A549 (cell line): Measurements from ENCODE around the gene GALNT5. TPM values are rescaled to one million over a fixed set of nuclear protein-coding genes. Genes with fewer than 3 reads are reported as not detected.

Experiments
- ATAC-seq, 2 experiments: fragments of 200-7000 bp in 1 of 2; fragments of >200 bp in 1 of 2; cut with Nextera tagmentation in 1 of 2; cut with Tn5 transposase in 1 of 2; 3 replicates each; pipeline versions ENCODE4 v1.8.0 to v1.9.1; 2018 to 2020; ENCODE audit warnings: mild to moderate bottlenecking in 1 of 2, moderate library complexity in 1 of 2
- CTCF ChIA-PET: fragments of 300-600 bp; sonication (Branson Sonifier 250); formaldehyde crosslinking; extraction: SDS; loops from one replicate; lab custom pipeline; 2021; ENCODE audit warnings: antibody characterized with exemption, inconsistent platforms; lab: Yijun Ruan, JAX
- POLR2A ChIA-PET: fragments of 350-600 bp; formaldehyde crosslinking; extraction: SDS; loops from one replicate; lab custom pipeline; 2021; ENCODE audit warnings: antibody characterized with exemption, inconsistent platforms; lab: Yijun Ruan, JAX
- DNase-seq, 2 experiments: peaks; one replicate each; pipeline versions ENCODE4 v3.0.0 to v3.0.0-alpha.2; 2011 to 2016; ENCODE audit warnings: low read depth in 1 of 2, low spot score in 1 of 2
- FAIRE-seq: peaks from 2 replicates; lab custom pipeline; 2011; peaks lifted over from hg19 to GRCh38; lab: Jason Lieb, UNC
- H3K27ac ChIP-seq, 2 experiments: fragments of >200 bp; sonication (Bioruptor Twin); formaldehyde crosslinking; 3 replicates each; pipeline ENCODE4 v1.5.1; 2016 to 2017
- H3K4me1 ChIP-seq: fragments of >200 bp; sonication (Bioruptor Twin); formaldehyde crosslinking; 3 replicates; pipeline ENCODE4 v1.6.1; 2016
- H3K4me2 ChIP-seq: fragments of >200 bp; sonication (Bioruptor Twin); formaldehyde crosslinking; 3 replicates; pipeline ENCODE4 v1.6.1; 2016
- H3K4me3 ChIP-seq: fragments of >200 bp; sonication (Bioruptor Twin); formaldehyde crosslinking; 3 replicates; pipeline ENCODE4 v1.5.1; 2016
- H3K9me3 ChIP-seq: fragments of >200 bp; sonication (Bioruptor Twin); formaldehyde crosslinking; 3 replicates; pipeline ENCODE4 v1.6.1; 2016
- BHLHE40 ChIP-seq: IDR thresholded peaks from 2 replicates; pipeline ENCODE4 v1.6.1; 2012; ENCODE audit warnings: low read depth, low read length, inconsistent platforms
- CBX2 ChIP-seq: fragments of 200-600 bp; sonication (generic); IDR thresholded peaks from 2 replicates; pipeline ENCODE4 v1.6.1; 2016; ENCODE audit warnings: low read depth, mild to moderate bottlenecking, borderline replicate concordance
- CBX8 ChIP-seq: fragments of 200-600 bp; sonication (generic); IDR thresholded peaks from 2 replicates; pipeline ENCODE4 v1.6.1; 2016
- CEBPB ChIP-seq, 2 experiments: fragments of >200 bp in 1 of 2; sonication (Bioruptor Twin) in 1 of 2; formaldehyde crosslinking in 1 of 2; IDR thresholded peaks; 2 replicates each; pipeline ENCODE4 v1.6.1; 2012 to 2016
- CHD4 ChIP-seq: fragments of 200-600 bp; sonication (generic); IDR thresholded peaks from 2 replicates; pipeline ENCODE4 v1.6.1; 2016; ENCODE audit warnings: antibody characterized with exemption, mild to moderate bottlenecking, borderline replicate concordance
- FOSB ChIP-seq: fragments of 250-450 bp; sonication (Bioruptor Pico); IDR thresholded peaks from 2 replicates; pipeline ENCODE4 v1.5.0; 2020; ENCODE audit warnings: mild to moderate bottlenecking, moderate library complexity
- FOXS1 ChIP-seq: fragments of 250-450 bp; sonication (Bioruptor Pico); IDR thresholded peaks from 2 replicates; pipeline ENCODE4 v1.5.0; 2020; ENCODE audit warnings: mild to moderate bottlenecking, moderate library complexity
- HEYL ChIP-seq: fragments of 250-450 bp; sonication (Bioruptor Pico); IDR thresholded peaks from 2 replicates; pipeline ENCODE4 v1.8.0; 2021; ENCODE audit warnings: mild to moderate bottlenecking, moderate library complexity
- HOXA7 ChIP-seq: fragments of 250-450 bp; sonication (Bioruptor Pico); IDR thresholded peaks from 2 replicates; pipeline ENCODE4 v1.5.0; 2020; ENCODE audit warnings: mild to moderate bottlenecking, moderate library complexity
- HOXB5 ChIP-seq: fragments of 250-450 bp; sonication (Bioruptor Pico); IDR thresholded peaks from 2 replicates; pipeline ENCODE4 v1.5.0; 2020; ENCODE audit warnings: mild to moderate bottlenecking, moderate library complexity
- JUN ChIP-seq, 2 experiments: fragments of >200 bp; sonication (Bioruptor Twin); formaldehyde crosslinking; IDR thresholded peaks; 2 replicates in 1 of 2; 3 replicates in 1 of 2; pipeline ENCODE4 v1.6.1; 2016 to 2017
- KDM1A ChIP-seq: fragments of 200-600 bp; sonication (generic); IDR thresholded peaks from 2 replicates; pipeline ENCODE4 v1.6.1; 2016; ENCODE audit warnings: low read depth, mild to moderate bottlenecking
- MYC ChIP-seq: IDR thresholded peaks from 2 replicates; pipeline ENCODE4 v1.6.1; 2012; ENCODE audit warnings: mild to moderate bottlenecking, inconsistent platforms, low read length, improper control_type of control experiment, borderline replicate concordance
- POLR2AphosphoS2 ChIP-seq: conservative IDR thresholded peaks from 2 replicates; pipeline ENCODE4 v1.6.1; 2012; ENCODE audit warnings: low read length, improper control_type of control experiment, inconsistent platforms
- RAD21 ChIP-seq, 2 experiments: fragments of >200 bp in 1 of 2; sonication (Bioruptor Twin) in 1 of 2; formaldehyde crosslinking in 1 of 2; IDR thresholded peaks in 1 of 2; conservative IDR thresholded peaks in 1 of 2; 2 replicates in 1 of 2; 3 replicates in 1 of 2; pipeline ENCODE4 v1.6.1; 2012 to 2018; ENCODE audit warnings: inconsistent platforms in 1 of 2
- RNF2 ChIP-seq: fragments of 200-600 bp; sonication (generic); IDR thresholded peaks from 2 replicates; pipeline ENCODE4 v1.6.1; 2016; ENCODE audit warnings: low read depth, mild to moderate bottlenecking, antibody characterized with exemption, moderate library complexity, borderline replicate concordance
- SMC3 ChIP-seq: fragments of >200 bp; sonication (Bioruptor Twin); formaldehyde crosslinking; IDR thresholded peaks from 3 replicates; pipeline ENCODE4 v1.6.1; 2018; ENCODE audit warnings: inconsistent platforms
- TFCP2L1 ChIP-seq: fragments of 250-450 bp; sonication (Bioruptor Pico); IDR thresholded peaks from 2 replicates; pipeline ENCODE4 v1.5.0; 2021; ENCODE audit warnings: mild to moderate bottlenecking
- ZC3H11A ChIP-seq: fragments of 450-650 bp; IDR thresholded peaks from 2 replicates; pipeline ENCODE4 v1.6.1; 2014; ENCODE audit warnings: antibody characterized with exemption, mild to moderate bottlenecking
- ZNF302 ChIP-seq: fragments of 250-450 bp; sonication (Bioruptor Pico); IDR thresholded peaks from 2 replicates; pipeline ENCODE4 v1.9.0; 2021; ENCODE audit warnings: inconsistent platforms, mild to moderate bottlenecking, moderate library complexity
- WGBS: methylation state at CpG from one replicate; pipeline ENCODE4 v1.1.6; 2017; ENCODE audit errors: missing lambda C conversion rate; 5-methylcytosine and 5-hydroxymethylcytosine counted together
- polyA plus RNA-seq, 4 experiments: library from polyadenylated mRNA; depleted of rRNA in 3 of 4; stranded (reverse); fragments of >200 nt; fragmentation: RNase III in 1 of 4; extraction: RNeasy Plus Mini Kit Qiagen cat#74134 plus additional on column Dnase treatment in 1 of 4; gene quantifications; 2 replicates in 3 of 4; 3 replicates in 1 of 4; pipeline ENCODE4 v1.2.3, GENCODE V29; 2011 to 2017
- TF ChIP-seq, protein P1 (sequence below): IDR thresholded peaks from 2 replicates; pipeline ENCODE4 v1.6.1; 2012
- TF ChIP-seq, protein P2 (sequence below): fragments of >200 bp; sonication (Bioruptor Twin); formaldehyde crosslinking; IDR thresholded peaks from 3 replicates; pipeline ENCODE4 v1.5.1; 2016
- TF ChIP-seq, protein P3 (sequence below): IDR thresholded peaks from 2 replicates; pipeline ENCODE4 v1.6.1; 2012; ENCODE audit warnings: low read depth, borderline replicate concordance
- TF ChIP-seq, protein P4 (sequence below): fragments of 450-650 bp; IDR thresholded peaks from 2 replicates; pipeline ENCODE4 v1.6.1; 2014; ENCODE audit warnings: antibody characterized with exemption

The GALNT5 gene
- polyA plus RNA-seq, 2 of the 4 experiments (the other 2 are of a cell fraction), result 2.9 to 3.0 TPM

DNA sequence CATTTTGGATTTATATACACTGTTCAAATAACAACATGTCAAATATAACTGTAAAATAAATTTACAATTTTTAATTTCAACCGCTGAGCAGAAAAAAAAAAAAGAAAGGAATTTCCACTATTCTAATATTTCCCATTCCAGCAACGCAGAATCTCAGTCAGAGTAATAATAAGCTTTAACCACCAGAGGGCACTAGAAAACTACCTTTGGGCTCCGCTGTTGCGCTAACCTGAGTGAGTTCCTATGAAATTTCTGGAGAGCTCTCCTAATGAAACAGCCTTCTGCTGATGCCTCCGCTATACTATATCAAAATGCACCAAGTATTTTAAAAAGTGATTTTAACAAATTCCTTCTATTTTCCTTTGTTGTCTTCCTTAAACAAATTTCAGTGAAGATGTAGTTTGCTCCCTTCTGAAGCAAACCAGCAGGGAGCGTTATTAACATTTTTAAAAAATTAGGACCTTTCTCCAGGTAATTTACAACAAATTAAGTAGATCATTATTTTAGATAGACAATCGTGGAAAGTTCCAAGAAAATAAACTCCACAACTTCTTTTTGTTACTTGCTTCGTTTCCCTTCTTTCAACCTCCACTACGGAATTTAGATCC is 45.1 kb downstream of the GALNT5 start:
- POLR2A ChIA-PET, result interaction anchor here (0.7 kb wide), 2 partner anchors 28 to 410 kb away, joined by 5 read pairs; no protein-coding TSS in a partner anchor

DNA sequence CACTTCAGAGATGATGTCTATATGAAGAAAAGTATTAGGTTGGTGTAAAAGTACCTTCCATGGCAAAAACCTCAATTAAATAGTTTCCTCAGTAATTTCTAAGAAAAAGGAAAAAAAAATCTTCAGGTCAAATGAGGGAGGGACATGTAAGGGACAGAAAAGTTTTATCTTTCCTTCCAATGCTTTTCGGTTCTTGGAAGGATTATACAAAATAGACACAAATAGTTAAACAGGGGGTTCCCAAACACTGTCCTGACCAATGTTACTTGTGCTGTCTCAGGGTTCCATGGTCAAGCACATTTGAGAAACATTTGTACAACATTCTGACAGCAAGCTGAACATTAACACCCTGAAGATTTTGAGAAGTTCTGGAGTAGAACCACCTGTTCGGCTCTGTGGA is 46.1 kb downstream of the GALNT5 start:
- POLR2A ChIA-PET, result no interaction called here
- no peak for FAIRE-seq
- TF ChIP-seq, protein P1, sequence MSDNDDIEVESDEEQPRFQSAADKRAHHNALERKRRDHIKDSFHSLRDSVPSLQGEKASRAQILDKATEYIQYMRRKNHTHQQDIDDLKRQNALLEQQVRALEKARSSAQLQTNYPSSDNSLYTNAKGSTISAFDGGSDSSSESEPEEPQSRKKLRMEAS, result no peak
- TF ChIP-seq, protein P2, sequence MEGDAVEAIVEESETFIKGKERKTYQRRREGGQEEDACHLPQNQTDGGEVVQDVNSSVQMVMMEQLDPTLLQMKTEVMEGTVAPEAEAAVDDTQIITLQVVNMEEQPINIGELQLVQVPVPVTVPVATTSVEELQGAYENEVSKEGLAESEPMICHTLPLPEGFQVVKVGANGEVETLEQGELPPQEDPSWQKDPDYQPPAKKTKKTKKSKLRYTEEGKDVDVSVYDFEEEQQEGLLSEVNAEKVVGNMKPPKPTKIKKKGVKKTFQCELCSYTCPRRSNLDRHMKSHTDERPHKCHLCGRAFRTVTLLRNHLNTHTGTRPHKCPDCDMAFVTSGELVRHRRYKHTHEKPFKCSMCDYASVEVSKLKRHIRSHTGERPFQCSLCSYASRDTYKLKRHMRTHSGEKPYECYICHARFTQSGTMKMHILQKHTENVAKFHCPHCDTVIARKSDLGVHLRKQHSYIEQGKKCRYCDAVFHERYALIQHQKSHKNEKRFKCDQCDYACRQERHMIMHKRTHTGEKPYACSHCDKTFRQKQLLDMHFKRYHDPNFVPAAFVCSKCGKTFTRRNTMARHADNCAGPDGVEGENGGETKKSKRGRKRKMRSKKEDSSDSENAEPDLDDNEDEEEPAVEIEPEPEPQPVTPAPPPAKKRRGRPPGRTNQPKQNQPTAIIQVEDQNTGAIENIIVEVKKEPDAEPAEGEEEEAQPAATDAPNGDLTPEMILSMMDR, result no peak
- TF ChIP-seq, all 56 proteins: peak for 0

More for the DNA sequence above, 45.1 kb downstream of the GALNT5 start:
- Histone ChIP-seq H3K4me1 (no peaks in the 10 kb centered on the region), H3K4me3 (no peak overlapping the region), H3K9me3 (no peaks in the 10 kb centered on the region), H3K27ac (no peak overlapping the region), H3K4me2 (0 out of 3 replicates have a peak overlapping the region, but pooled peaks have one; percentile 3)
- DNase-seq (peak; percentile 31 to 44), ATAC-seq (peak; percentile 79 to 91; a peak in 5 of 6 replicates), FAIRE-seq (peak; percentile 46)
- no peak for TF ChIP-seq JUN (IDR thresholded peaks at IDR 0.05)
- TF ChIP-seq, protein P2, result peak; percentile 93
- 0 out of 4 replicates have a peak, but pooled peaks of 1 of the 2 experiments have one; percentile 22 for TF ChIP-seq CEBPB (IDR thresholded peaks at IDR 0.05)
- TF ChIP-seq HEYL (CRISPR knock-in tag), result no peak
- TF ChIP-seq SMC3, result peak; percentile 82
- peak; percentile 82 to 91 for TF ChIP-seq RAD21 (conservative IDR thresholded peaks at IDR 0.05 in 1 of 2, IDR thresholded peaks at IDR 0.05 in 1 of 2)
- TF ChIP-seq BHLHE40, result no peak
- WGBS, result 33% methylated on average over 9 of the region's 9 CpGs
- CTCF ChIA-PET, result interaction anchor here (0.6 to 10.6 kb wide), 37 partner anchors 9 to 1451 kb away, joined by 3 to 101 read pairs (median 4); no protein-coding TSS in a partner anchor

DNA sequence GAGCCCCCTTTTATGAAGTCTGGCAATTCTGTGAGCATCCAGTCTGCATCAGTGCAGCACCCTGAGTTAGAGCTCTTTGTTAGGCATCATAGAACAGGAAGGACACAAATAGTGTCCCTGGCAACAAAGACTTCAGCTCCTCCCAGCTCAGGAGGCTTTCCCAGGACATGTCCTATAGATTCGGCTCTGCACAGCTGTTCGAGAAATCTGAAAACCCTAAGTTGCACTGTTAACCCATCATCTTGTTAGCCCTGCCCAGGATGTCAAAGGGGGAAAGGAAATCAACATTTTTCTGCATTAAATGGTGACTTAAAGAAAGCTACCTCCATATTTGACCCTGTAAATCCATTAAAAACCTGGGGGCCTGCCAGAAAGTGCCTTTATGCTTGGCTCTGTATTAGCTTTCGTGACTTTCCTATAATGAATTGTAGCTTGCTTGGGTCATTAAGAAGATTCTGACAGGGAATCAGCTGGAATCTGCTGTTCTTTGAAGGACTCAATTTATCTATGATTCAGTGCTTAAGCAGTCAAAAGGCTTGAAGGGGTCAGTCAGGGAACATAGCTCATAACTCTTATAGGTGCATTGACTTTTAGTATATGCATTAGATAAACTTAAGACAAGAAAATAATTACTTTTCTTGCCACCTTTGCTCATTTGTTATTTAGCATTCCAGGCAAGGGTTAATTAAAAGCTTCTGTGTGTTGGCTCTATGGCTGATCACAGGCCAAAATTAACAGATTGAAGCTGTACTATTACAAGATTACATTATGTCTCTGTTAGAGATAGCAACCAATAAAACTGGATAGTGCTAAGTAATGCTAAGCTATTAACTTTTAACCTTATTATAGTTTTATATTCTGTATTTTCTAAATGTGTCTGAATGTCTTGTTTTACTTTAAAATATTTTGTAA is 47.6 kb downstream of the GALNT5 start:
- FAIRE-seq, result no peak

More for the DNA sequence above, 46.1 kb downstream of the GALNT5 start:
- H3K27ac ChIP-seq, result no peak overlapping the region
- WGBS, result 48% methylated on average over 2 of the region's 2 CpGs
- H3K4me2 ChIP-seq, result no peak overlapping the region
- ATAC-seq (no peak), DNase-seq (no peak)
- H3K4me1 ChIP-seq, result no peaks in the 10 kb centered on the region
- no peaks in the 10 kb centered on the region for H3K9me3 ChIP-seq
- CTCF ChIA-PET, result interaction anchor here (0.7 to 10.6 kb wide), 10 partner anchors 8 to 703 kb away, joined by 3 to 101 read pairs (median 7); no protein-coding TSS in a partner anchor
- no peak overlapping the region for H3K4me3 ChIP-seq

More for the DNA sequence above, 47.6 kb downstream of the GALNT5 start:
- ChIA-PET POLR2A (no interaction called here), CTCF (interaction anchor here (1.0 to 10.6 kb wide), 5 partner anchors 23 to 292 kb away, joined by 3 to 101 read pairs (median 4); no protein-coding TSS in a partner anchor)
- 34% methylated on average over 3 of the region's 3 CpGs for WGBS
- TF ChIP-seq FOSB (CRISPR knock-in tag) (no peak), ZC3H11A (no peak), CBX2 (no peak), HOXA7 (CRISPR knock-in tag) (no peak), CHD4 (no peak), MYC (no peak), KDM1A (no peak), HOXB5 (CRISPR knock-in tag) (no peak), TFCP2L1 (CRISPR knock-in tag) (no peak), FOXS1 (CRISPR knock-in tag) (no peak), POLR2AphosphoS2 (no peak), CEBPB (IDR thresholded peaks at IDR 0.05) (no peak), HEYL (CRISPR knock-in tag) (no peak), CBX8 (no peak), ZNF302 (CRISPR knock-in tag) (no peak), RNF2 (no peak)
- TF ChIP-seq, protein P3, sequence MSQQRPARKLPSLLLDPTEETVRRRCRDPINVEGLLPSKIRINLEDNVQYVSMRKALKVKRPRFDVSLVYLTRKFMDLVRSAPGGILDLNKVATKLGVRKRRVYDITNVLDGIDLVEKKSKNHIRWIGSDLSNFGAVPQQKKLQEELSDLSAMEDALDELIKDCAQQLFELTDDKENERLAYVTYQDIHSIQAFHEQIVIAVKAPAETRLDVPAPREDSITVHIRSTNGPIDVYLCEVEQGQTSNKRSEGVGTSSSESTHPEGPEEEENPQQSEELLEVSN, result no peak
- TF ChIP-seq, protein P4, sequence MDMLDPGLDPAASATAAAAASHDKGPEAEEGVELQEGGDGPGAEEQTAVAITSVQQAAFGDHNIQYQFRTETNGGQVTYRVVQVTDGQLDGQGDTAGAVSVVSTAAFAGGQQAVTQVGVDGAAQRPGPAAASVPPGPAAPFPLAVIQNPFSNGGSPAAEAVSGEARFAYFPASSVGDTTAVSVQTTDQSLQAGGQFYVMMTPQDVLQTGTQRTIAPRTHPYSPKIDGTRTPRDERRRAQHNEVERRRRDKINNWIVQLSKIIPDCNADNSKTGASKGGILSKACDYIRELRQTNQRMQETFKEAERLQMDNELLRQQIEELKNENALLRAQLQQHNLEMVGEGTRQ, result no peak
- TF ChIP-seq, protein P1, result no peak
- DNase-seq (no peak), ATAC-seq (no peak)
- Histone ChIP-seq H3K4me2 (no peak overlapping the region), H3K4me3 (no peak overlapping the region), H3K4me1 (no peaks in the 10 kb centered on the region), H3K9me3 (no peaks in the 10 kb centered on the region), H3K27ac (no peak overlapping the region)
